ENCODE measurements around the gene FBXL7.

FBXL7 gene

DNA sequence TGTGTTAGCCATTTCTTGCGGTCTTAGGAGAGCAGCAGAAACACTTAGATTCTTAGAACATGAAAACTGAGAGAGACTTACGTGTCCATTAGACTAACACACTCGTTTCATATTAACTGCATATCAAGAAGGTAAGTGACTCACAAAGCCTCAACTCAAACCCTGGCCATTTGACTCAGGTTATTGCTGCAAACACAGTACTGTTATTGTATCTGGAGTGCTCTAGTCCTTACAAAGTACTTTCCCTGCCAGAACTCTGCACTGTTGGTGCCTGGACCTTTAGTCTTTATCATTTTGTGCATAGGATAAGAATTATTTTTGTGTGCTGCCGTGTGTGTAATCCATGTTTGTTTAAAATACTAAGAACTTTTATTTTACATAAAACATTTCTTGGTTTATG is 155.7 kb downstream of the FBXL7 start:
- Histone ChIP-seq H3K4me3 (ENCODE audit: low read depth in 1 of 5, low read length in 5 of 5) (no peak overlapping the region), H3K9ac (ENCODE audit: low read length in 5 of 5) (no peak overlapping the region), H3K36me3 (ENCODE audit: control insufficient read depth in 5 of 5, insufficient read depth in 5 of 5, low read length in 5 of 5) (no peaks in the 10 kb centered on the region), H3K9me3 (ENCODE audit: control insufficient read depth in 5 of 5, low read length in 5 of 5) (no peaks in the 10 kb centered on the region), H3K27me3 (ENCODE audit: control insufficient read depth in 5 of 5, insufficient read depth in 4 of 5, low read length in 5 of 5) (no peaks in the 10 kb centered on the region), H3K4me1 (ENCODE audit: control insufficient read depth in 5 of 5, insufficient read depth in 5 of 5, low read length in 5 of 5) (peaks cover 0 to 9% (median 4%) of the 10 kb centered on the region in 5 donors), H3K27ac (ENCODE audit: low read depth, low read length) (no peak overlapping the region)

- no peaks in the 10 kb centered on the region for H3K27me3 ChIP-seq (ENCODE audit: control insufficient read depth in 5 of 5, insufficient read depth in 4 of 5, low read length in 5 of 5)
- peaks cover 0 to 13% (median 3%) of the 10 kb centered on the region in 5 donors for H3K9me3 ChIP-seq (ENCODE audit: control insufficient read depth in 5 of 5, low read length in 5 of 5)
- no peak overlapping the region for H3K27ac ChIP-seq (ENCODE audit: low read depth, low read length)
- no peaks in the 10 kb centered on the region for H3K36me3 ChIP-seq (ENCODE audit: control insufficient read depth in 5 of 5, insufficient read depth in 5 of 5, low read length in 5 of 5)
- H3K9ac ChIP-seq (ENCODE audit: low read length in 5 of 5), result no peak overlapping the region
- no peak overlapping the region for H3K4me3 ChIP-seq (ENCODE audit: low read depth in 1 of 5, low read length in 5 of 5)
- no peaks in the 10 kb centered on the region for H3K4me1 ChIP-seq (ENCODE audit: control insufficient read depth in 5 of 5, insufficient read depth in 5 of 5, low read length in 5 of 5)
Observed at GRCh38 chr5:15664961-15665360, 165.0 kb downstream of the FBXL7 start.

GRCh38 chr5:15669826-15670225 is 169.8 kb downstream of the FBXL7 start:
- Histone ChIP-seq H3K36me3 (ENCODE audit: control insufficient read depth in 5 of 5, insufficient read depth in 5 of 5, low read length in 5 of 5) (no peaks in the 10 kb centered on the region), H3K27ac (ENCODE audit: low read depth, low read length) (no peak overlapping the region), H3K4me3 (ENCODE audit: low read depth in 1 of 5, low read length in 5 of 5) (no peak overlapping the region), H3K27me3 (ENCODE audit: control insufficient read depth in 5 of 5, insufficient read depth in 4 of 5, low read length in 5 of 5) (no peaks in the 10 kb centered on the region), H3K4me1 (ENCODE audit: control insufficient read depth in 5 of 5, insufficient read depth in 5 of 5, low read length in 5 of 5) (peaks cover 0 to 2% (median 0%) of the 10 kb centered on the region in 5 donors), H3K9ac (ENCODE audit: low read length in 5 of 5) (no peak overlapping the region), H3K9me3 (ENCODE audit: control insufficient read depth in 5 of 5, low read length in 5 of 5) (no peaks in the 10 kb centered on the region)

- Histone ChIP-seq H3K27me3 (ENCODE audit: control insufficient read depth in 5 of 5, insufficient read depth in 4 of 5, low read length in 5 of 5) (no peaks in the 10 kb centered on the region), H3K36me3 (ENCODE audit: control insufficient read depth in 5 of 5, insufficient read depth in 5 of 5, low read length in 5 of 5) (no peaks in the 10 kb centered on the region), H3K4me3 (ENCODE audit: low read depth in 1 of 5, low read length in 5 of 5) (no peak overlapping the region), H3K27ac (ENCODE audit: low read depth, low read length) (no peak overlapping the region), H3K9me3 (ENCODE audit: control insufficient read depth in 5 of 5, low read length in 5 of 5) (no peaks in the 10 kb centered on the region), H3K4me1 (ENCODE audit: control insufficient read depth in 5 of 5, insufficient read depth in 5 of 5, low read length in 5 of 5) (peaks cover 0 to 5% (median 0%) of the 10 kb centered on the region in 5 donors), H3K9ac (ENCODE audit: low read length in 5 of 5) (no peak overlapping the region)
Observed at GRCh38 chr5:15674716-15675115, 174.7 kb downstream of the FBXL7 start.

DNA sequence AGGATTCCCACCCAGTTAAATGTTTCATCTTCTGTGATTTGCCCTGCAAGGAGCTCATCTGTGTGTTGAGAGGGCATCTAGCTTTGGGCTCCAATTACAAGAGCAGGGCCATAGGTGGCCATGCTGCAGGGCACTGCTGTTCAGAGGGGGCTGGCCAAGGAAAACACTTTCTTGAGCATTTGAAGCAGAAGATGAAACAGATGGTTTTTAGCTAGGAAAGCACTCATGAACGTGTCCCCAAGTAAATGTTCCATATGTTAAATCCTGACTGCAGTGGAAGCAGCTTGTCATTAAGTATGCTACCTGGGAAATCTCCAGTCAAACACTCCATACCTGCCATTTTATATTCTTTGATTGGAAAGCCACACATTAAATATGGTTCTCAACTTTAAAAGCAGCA is 176.6 kb downstream of the FBXL7 start:
- no peak overlapping the region for H3K27ac ChIP-seq (ENCODE audit: low read depth, low read length)
- H3K9ac ChIP-seq (ENCODE audit: low read length in 5 of 5), result no peak overlapping the region
- H3K4me3 ChIP-seq (ENCODE audit: low read depth in 1 of 5, low read length in 5 of 5), result no peak overlapping the region
- no peaks in the 10 kb centered on the region for H3K36me3 ChIP-seq (ENCODE audit: control insufficient read depth in 5 of 5, insufficient read depth in 5 of 5, low read length in 5 of 5)
- H3K9me3 ChIP-seq (ENCODE audit: control insufficient read depth in 5 of 5, low read length in 5 of 5), result no peaks in the 10 kb centered on the region
- peaks cover 0 to 5% (median 0%) of the 10 kb centered on the region in 5 donors for H3K4me1 ChIP-seq (ENCODE audit: control insufficient read depth in 5 of 5, insufficient read depth in 5 of 5, low read length in 5 of 5)
- H3K27me3 ChIP-seq (ENCODE audit: control insufficient read depth in 5 of 5, insufficient read depth in 4 of 5, low read length in 5 of 5), result no peaks in the 10 kb centered on the region

- H3K36me3 ChIP-seq (ENCODE audit: control insufficient read depth in 5 of 5, insufficient read depth in 5 of 5, low read length in 5 of 5), result no peaks in the 10 kb centered on the region
- H3K27me3 ChIP-seq (ENCODE audit: control insufficient read depth in 5 of 5, insufficient read depth in 4 of 5, low read length in 5 of 5), result no peaks in the 10 kb centered on the region
- no peak overlapping the region for H3K4me3 ChIP-seq (ENCODE audit: low read depth in 1 of 5, low read length in 5 of 5)
- H3K9me3 ChIP-seq (ENCODE audit: control insufficient read depth in 5 of 5, low read length in 5 of 5), result no peaks in the 10 kb centered on the region
- peaks cover 0 to 12% (median 3%) of the 10 kb centered on the region in 5 donors for H3K4me1 ChIP-seq (ENCODE audit: control insufficient read depth in 5 of 5, insufficient read depth in 5 of 5, low read length in 5 of 5)
- H3K27ac ChIP-seq (ENCODE audit: low read depth, low read length), result no peak overlapping the region
- no peak overlapping the region for H3K9ac ChIP-seq (ENCODE audit: low read length in 5 of 5)
Observed at GRCh38 chr5:15679161-15679560, 179.2 kb downstream of the FBXL7 start.

GRCh38 chr5:15680455-15680854 is 180.5 kb downstream of the FBXL7 start:
- no peak overlapping the region for H3K27ac ChIP-seq (ENCODE audit: low read depth, low read length)

GRCh38 chr5:15682122-15682521 is 182.1 kb downstream of the FBXL7 start:
- H3K36me3 ChIP-seq (ENCODE audit: control insufficient read depth in 5 of 5, insufficient read depth in 5 of 5, low read length in 5 of 5), result no peaks in the 10 kb centered on the region
- H3K9me3 ChIP-seq (ENCODE audit: control insufficient read depth in 5 of 5, low read length in 5 of 5), result no peaks in the 10 kb centered on the region
- no peak overlapping the region for H3K4me3 ChIP-seq (ENCODE audit: low read depth in 1 of 5, low read length in 5 of 5)
- no peak overlapping the region for H3K9ac ChIP-seq (ENCODE audit: low read length in 5 of 5)
- no peaks in the 10 kb centered on the region for H3K27me3 ChIP-seq (ENCODE audit: control insufficient read depth in 5 of 5, insufficient read depth in 4 of 5, low read length in 5 of 5)
- no peak overlapping the region for H3K27ac ChIP-seq (ENCODE audit: low read depth, low read length)
- H3K4me1 ChIP-seq (ENCODE audit: control insufficient read depth in 5 of 5, insufficient read depth in 5 of 5, low read length in 5 of 5), result peaks cover 0 to 12% (median 0%) of the 10 kb centered on the region in 5 donors

More at GRCh38 chr5:15680455-15680854, 180.5 kb downstream of the FBXL7 start:
- H3K27me3 ChIP-seq (ENCODE audit: control insufficient read depth in 5 of 5, insufficient read depth in 4 of 5, low read length in 5 of 5), result no peaks in the 10 kb centered on the region
- H3K9me3 ChIP-seq (ENCODE audit: control insufficient read depth in 5 of 5, low read length in 5 of 5), result no peaks in the 10 kb centered on the region
- no peaks in the 10 kb centered on the region for H3K36me3 ChIP-seq (ENCODE audit: control insufficient read depth in 5 of 5, insufficient read depth in 5 of 5, low read length in 5 of 5)
- no peak overlapping the region for H3K4me3 ChIP-seq (ENCODE audit: low read depth in 1 of 5, low read length in 5 of 5)
- no peak overlapping the region for H3K9ac ChIP-seq (ENCODE audit: low read length in 5 of 5)
- H3K4me1 ChIP-seq (ENCODE audit: control insufficient read depth in 5 of 5, insufficient read depth in 5 of 5, low read length in 5 of 5), result peaks cover 0 to 12% (median 3%) of the 10 kb centered on the region in 5 donors

- H3K4me3 ChIP-seq (ENCODE audit: low read depth in 1 of 5, low read length in 5 of 5), result no peak overlapping the region
- H3K36me3 ChIP-seq (ENCODE audit: control insufficient read depth in 5 of 5, insufficient read depth in 5 of 5, low read length in 5 of 5), result no peaks in the 10 kb centered on the region
- no peak overlapping the region for H3K27ac ChIP-seq (ENCODE audit: low read depth, low read length)
- peaks cover 0 to 12% (median 0%) of the 10 kb centered on the region in 5 donors for H3K4me1 ChIP-seq (ENCODE audit: control insufficient read depth in 5 of 5, insufficient read depth in 5 of 5, low read length in 5 of 5)
- no peaks in the 10 kb centered on the region for H3K9me3 ChIP-seq (ENCODE audit: control insufficient read depth in 5 of 5, low read length in 5 of 5)
- no peaks in the 10 kb centered on the region for H3K27me3 ChIP-seq (ENCODE audit: control insufficient read depth in 5 of 5, insufficient read depth in 4 of 5, low read length in 5 of 5)
- H3K9ac ChIP-seq (ENCODE audit: low read length in 5 of 5), result no peak overlapping the region
Observed at GRCh38 chr5:15682566-15682965, 182.6 kb downstream of the FBXL7 start.

GRCh38 chr5:15683332-15683731 is 183.4 kb downstream of the FBXL7 start:
- H3K4me3 ChIP-seq (ENCODE audit: low read depth in 1 of 5, low read length in 5 of 5), result no peak overlapping the region
- H3K9ac ChIP-seq (ENCODE audit: low read length in 5 of 5), result no peak overlapping the region
- H3K27me3 ChIP-seq (ENCODE audit: control insufficient read depth in 5 of 5, insufficient read depth in 4 of 5, low read length in 5 of 5), result no peaks in the 10 kb centered on the region
- H3K36me3 ChIP-seq (ENCODE audit: control insufficient read depth in 5 of 5, insufficient read depth in 5 of 5, low read length in 5 of 5), result no peaks in the 10 kb centered on the region
- H3K4me1 ChIP-seq (ENCODE audit: control insufficient read depth in 5 of 5, insufficient read depth in 5 of 5, low read length in 5 of 5), result peaks cover 0 to 12% (median 0%) of the 10 kb centered on the region in 5 donors
- H3K27ac ChIP-seq (ENCODE audit: low read depth, low read length), result no peak overlapping the region
- no peaks in the 10 kb centered on the region for H3K9me3 ChIP-seq (ENCODE audit: control insufficient read depth in 5 of 5, low read length in 5 of 5)

DNA sequence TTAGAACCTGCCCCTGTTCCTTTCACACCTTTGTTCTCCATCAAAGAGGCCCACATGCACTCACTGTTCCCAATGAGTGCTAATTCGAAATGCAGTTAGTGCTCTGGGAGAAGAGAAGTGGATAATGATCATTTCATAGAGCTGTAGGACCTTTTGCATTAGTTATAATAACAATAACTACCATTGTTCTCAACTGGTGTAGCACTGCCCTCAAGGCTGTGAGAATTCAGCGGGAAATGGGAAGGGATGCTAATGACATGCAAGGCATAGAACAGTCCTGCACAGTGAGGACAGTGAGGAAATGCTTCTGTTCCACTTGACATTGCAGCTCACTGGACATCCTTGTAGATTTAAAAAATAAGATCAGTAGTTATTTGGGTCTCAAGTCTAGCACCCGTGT is 187.4 kb downstream of the FBXL7 start:
- H3K9me3 ChIP-seq (ENCODE audit: control insufficient read depth in 5 of 5, low read length in 5 of 5), result no peaks in the 10 kb centered on the region
- no peak overlapping the region for H3K27ac ChIP-seq (ENCODE audit: low read depth, low read length)
- H3K4me3 ChIP-seq (ENCODE audit: low read depth in 1 of 5, low read length in 5 of 5), result no peak overlapping the region
- peaks cover 0 to 27% (median 4%) of the 10 kb centered on the region in 5 donors for H3K4me1 ChIP-seq (ENCODE audit: control insufficient read depth in 5 of 5, insufficient read depth in 5 of 5, low read length in 5 of 5)
- no peaks in the 10 kb centered on the region for H3K27me3 ChIP-seq (ENCODE audit: control insufficient read depth in 5 of 5, insufficient read depth in 4 of 5, low read length in 5 of 5)
- no peaks in the 10 kb centered on the region for H3K36me3 ChIP-seq (ENCODE audit: control insufficient read depth in 5 of 5, insufficient read depth in 5 of 5, low read length in 5 of 5)
- H3K9ac ChIP-seq (ENCODE audit: low read length in 5 of 5), result no peak overlapping the region
